Endothelial cell of umbilical vein (primary cell): Measurements from ENCODE around the gene ATP5MC2. TPM values are rescaled to one million over a fixed set of nuclear protein-coding genes. Genes with fewer than 3 reads are reported as not detected.
"Not testable (repeated sequence)": the region's sequence is repeated elsewhere in the genome, so short reads cannot be mapped to it uniquely, and the experiment has no call there.

ENCODE experiments used
- BruUV-seq: library from RNA; stranded (reverse); fragments of 400-500 nt; replicated peaks from 2 replicates; lab custom pipeline; 2021; lab: Mats Ljungman, UMichigan
- CTCF ChIA-PET: fragments of 300-600, 350-600 bp; sonication (Branson Sonifier 250); formaldehyde crosslinking; loops from one replicate; lab custom pipeline; 2021; ENCODE audit warnings: antibody characterized with exemption, inconsistent platforms; lab: Charles Lee
- POLR2A ChIA-PET: fragments of 300-600, 350-600 bp; sonication (Branson Sonifier 250); formaldehyde crosslinking; loops from one replicate; lab custom pipeline; 2021; ENCODE audit warnings: antibody characterized with exemption, inconsistent platforms; lab: Charles Lee
- DNase-seq: peaks from one replicate; pipeline ENCODE4 v3.0.0-alpha.2; 2011; ENCODE audit warnings: low read depth, low spot score
- FAIRE-seq: peaks from 2 replicates; lab custom pipeline; 2011; peaks lifted over from hg19 to GRCh38; lab: Jason Lieb, UNC
- H2AFZ ChIP-seq: 2 replicates; pipeline ENCODE4 v1.6.0; 2012; ENCODE audit warnings: low read depth, low read length, control low read depth, inconsistent platforms
- H3K27ac ChIP-seq: 2 replicates; pipeline ENCODE4 v1.5.1; 2011; ENCODE audit warnings: low read depth, mild to moderate bottlenecking, control low read depth, low read length, moderate library complexity; ENCODE audit not compliant: insufficient read depth
- H3K27me3 ChIP-seq, 2 experiments: 2 replicates each; pipeline versions ENCODE4 v1.6.0 to v1.6.1; 2011; ENCODE audit warnings: low read length in 2 of 2, mixed read lengths in 1 of 2; ENCODE audit not compliant: control insufficient read depth in 2 of 2, insufficient read depth in 2 of 2
- H3K36me3 ChIP-seq, 2 experiments: 2 replicates in 1 of 2; 3 replicates in 1 of 2; pipeline ENCODE4 v1.5.1; 2011; ENCODE audit warnings: low read length in 2 of 2, mild to moderate bottlenecking in 1 of 2, moderate library complexity in 1 of 2; ENCODE audit not compliant: control insufficient read depth in 2 of 2, insufficient read depth in 2 of 2; ENCODE audit errors: extremely low read depth in 1 of 2
- H3K4me1 ChIP-seq: 3 replicates; pipeline ENCODE4 v1.5.1; 2011; ENCODE audit warnings: mild to moderate bottlenecking, low read length; ENCODE audit not compliant: control insufficient read depth, insufficient read depth; ENCODE audit errors: extremely low read depth
- H3K4me2 ChIP-seq: 2 replicates; pipeline ENCODE4 v1.6.1; 2011; ENCODE audit warnings: low read length, control low read depth, mixed read lengths; ENCODE audit not compliant: insufficient read depth
- H3K4me3 ChIP-seq, 3 experiments: fragments of 200-600 bp in 1 of 3; sonication (generic), shearing (Covaris generic) in 1 of 3; replicated peaks in 1 of 3; 2 replicates each; pipeline ENCODE4 v1.5.1; 2011 to 2016; ENCODE audit warnings: control low read depth in 3 of 3, low read length in 3 of 3, mild to moderate bottlenecking in 2 of 3, inconsistent platforms in 1 of 3, low read depth in 1 of 3, moderate library complexity in 1 of 3; ENCODE audit not compliant: insufficient read depth in 1 of 3
- H3K79me2 ChIP-seq: 2 replicates; pipeline ENCODE4 v1.6.0; 2012; ENCODE audit warnings: low read length, inconsistent platforms; ENCODE audit not compliant: control insufficient read depth, insufficient read depth
- H3K9ac ChIP-seq: replicated peaks from 2 replicates; pipeline ENCODE3; 2011; ENCODE audit warnings: low read length, control low read depth; ENCODE audit not compliant: insufficient read depth; ENCODE audit errors: extremely low read depth
- H3K9me1 ChIP-seq: replicated peaks from 3 replicates; pipeline ENCODE4 v1.6.0; 2011; ENCODE audit warnings: mild to moderate bottlenecking, low read length; ENCODE audit not compliant: control insufficient read depth, insufficient read depth; ENCODE audit errors: extremely low read depth
- H3K9me3 ChIP-seq: replicated peaks from 2 replicates; pipeline ENCODE4 v1.5.1; 2012; ENCODE audit warnings: low read length, inconsistent platforms; ENCODE audit not compliant: control insufficient read depth, insufficient read depth
- H4K20me1 ChIP-seq: replicated peaks from 2 replicates; pipeline ENCODE3; 2011; ENCODE audit warnings: mild to moderate bottlenecking, low read length; ENCODE audit not compliant: control insufficient read depth, insufficient read depth; ENCODE audit errors: extremely low read depth
- EZH2 ChIP-seq: IDR thresholded peaks from 2 replicates; pipeline ENCODE4 v1.6.1; 2012; ENCODE audit warnings: borderline replicate concordance, low read depth, mild to moderate bottlenecking, moderate library complexity, low read length, inconsistent platforms; ENCODE audit not compliant: severe bottlenecking
- JUN ChIP-seq: IDR thresholded peaks from 2 replicates; pipeline ENCODE4 v1.6.1; 2011; ENCODE audit warnings: borderline replicate concordance, low read depth; ENCODE audit not compliant: insufficient read length, insufficient read depth
- MYC ChIP-seq: IDR thresholded peaks from one replicate; pipeline ENCODE4 v1.6.1; 2011; ENCODE audit warnings: mild to moderate bottlenecking, low read depth, low read length
- POLR2A ChIP-seq: IDR thresholded peaks from 2 replicates; pipeline ENCODE4 v1.6.1; 2012; ENCODE audit warnings: low read depth, mild to moderate bottlenecking, control low read depth, low read length
- POLR2AphosphoS5 ChIP-seq: IDR thresholded peaks from 2 replicates; pipeline ENCODE4 v1.6.1; 2012; ENCODE audit warnings: low read depth, mild to moderate bottlenecking, control low read depth, low read length, moderate library complexity; ENCODE audit not compliant: insufficient read depth
- dilution Hi-C: fragments of 300-500 bp; cut with MboI; formaldehyde crosslinking; loops from one replicate; pipeline ENCODE4 v1.15.0; 2019; ENCODE audit warnings: low sequenced_read_pairs; ENCODE audit not compliant: extremely low pct_ligation_motif_present
- intact Hi-C: fragments of 100-400 bp; cut with micrococcal nuclease; formaldehyde crosslinking; loops from one replicate; pipeline ENCODE4 v1.10.0; 2022
- polyA plus RNA-seq, 4 experiments: library from polyadenylated mRNA; depleted of rRNA in 3 of 4; stranded (reverse) in 3 of 4; unstranded in 1 of 4; fragments of >200 nt; gene quantifications; 2 replicates each; pipeline versions ENCODE4 v1.2.1 to v1.2.3, GENCODE V29; 2011 to 2012; ENCODE audit warnings: missing spikeins in 1 of 4
- total RNA-seq: library from RNA; stranded (reverse); gene quantifications from 2 replicates; pipeline ENCODE4 v1.2.3, GENCODE V29; 2021
- TF ChIP-seq, protein P1 (sequence below), 2 donors: IDR thresholded peaks; 1 replicate in 1 of 2; 2 replicates in 1 of 2; pipeline ENCODE4 v1.5.1; 2011; ENCODE audit warnings: low read length in 2 of 2, mild to moderate bottlenecking in 2 of 2, moderate library complexity in 2 of 2, control low read depth in 1 of 2, inconsistent platforms in 1 of 2, low read depth in 1 of 2; ENCODE audit not compliant: insufficient read depth in 1 of 2; ENCODE audit errors: extremely low read depth in 1 of 2

ATP5MC2 gene
- total and polyA plus RNA-seq, 2 donors (not counting 3 experiments of a cell fraction or from before 2014, with no cell fraction given): 402 to 820 TPM

DNA sequence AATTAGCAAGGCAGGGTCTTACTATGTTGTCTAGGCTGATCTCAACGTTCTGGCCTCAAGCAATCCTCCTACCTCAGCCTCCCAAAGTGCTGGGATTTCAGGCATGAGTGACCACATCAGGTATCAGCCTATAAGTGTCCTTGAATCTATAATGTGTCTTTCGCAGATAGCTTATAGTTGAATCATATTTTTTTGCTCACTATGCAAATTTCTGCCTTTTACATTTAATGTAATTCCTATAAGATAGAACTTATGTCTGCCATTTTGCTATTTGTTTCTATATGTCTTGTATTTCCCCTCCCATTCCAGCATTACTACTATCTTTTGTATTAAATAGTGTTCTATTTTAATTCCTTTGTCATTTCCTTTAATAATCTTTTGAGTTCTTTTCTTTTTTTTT is 39.2 kb downstream of the ATP5MC2 start:
- Histone ChIP-seq H3K9ac (no peak overlapping the region), H3K4me3 (no peak overlapping the region), H3K4me2 (no peak overlapping the region), H3K27ac (no peak overlapping the region), H3K4me1 (no peaks in the 10 kb centered on the region), H3K79me2 (no peaks in the 10 kb centered on the region), H4K20me1 (no peaks in the 10 kb centered on the region), H3K36me3 (no peaks in the 10 kb centered on the region), H3K9me1 (no peaks in the 10 kb centered on the region), H2AFZ (no peak overlapping the region), H3K27me3 (peaks cover 0 to 2% of the 10 kb centered on the region in 2 experiments), H3K9me3 (no peaks in the 10 kb centered on the region)
- intact Hi-C loops: no loop called here
- DNase-seq: no peak
- TF ChIP-seq POLR2AphosphoS5 (no peak), MYC (no peak), JUN (no peak), EZH2 (no peak), POLR2A (no peak)
- TF ChIP-seq, protein P1, sequence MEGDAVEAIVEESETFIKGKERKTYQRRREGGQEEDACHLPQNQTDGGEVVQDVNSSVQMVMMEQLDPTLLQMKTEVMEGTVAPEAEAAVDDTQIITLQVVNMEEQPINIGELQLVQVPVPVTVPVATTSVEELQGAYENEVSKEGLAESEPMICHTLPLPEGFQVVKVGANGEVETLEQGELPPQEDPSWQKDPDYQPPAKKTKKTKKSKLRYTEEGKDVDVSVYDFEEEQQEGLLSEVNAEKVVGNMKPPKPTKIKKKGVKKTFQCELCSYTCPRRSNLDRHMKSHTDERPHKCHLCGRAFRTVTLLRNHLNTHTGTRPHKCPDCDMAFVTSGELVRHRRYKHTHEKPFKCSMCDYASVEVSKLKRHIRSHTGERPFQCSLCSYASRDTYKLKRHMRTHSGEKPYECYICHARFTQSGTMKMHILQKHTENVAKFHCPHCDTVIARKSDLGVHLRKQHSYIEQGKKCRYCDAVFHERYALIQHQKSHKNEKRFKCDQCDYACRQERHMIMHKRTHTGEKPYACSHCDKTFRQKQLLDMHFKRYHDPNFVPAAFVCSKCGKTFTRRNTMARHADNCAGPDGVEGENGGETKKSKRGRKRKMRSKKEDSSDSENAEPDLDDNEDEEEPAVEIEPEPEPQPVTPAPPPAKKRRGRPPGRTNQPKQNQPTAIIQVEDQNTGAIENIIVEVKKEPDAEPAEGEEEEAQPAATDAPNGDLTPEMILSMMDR (IDR thresholded peaks at IDR 0.05; ENCODE audit: extremely low read depth in 1 of 2, insufficient read depth in 1 of 2, low read depth in 1 of 2, low read length in 2 of 2): no peak
- CTCF ChIA-PET: interaction anchor here (1.3 to 2.2 kb wide), 3 partner anchors 22 to 93 kb away, joined by 3 to 8 read pairs (median 4); no protein-coding TSS in a partner anchor
- POLR2A ChIA-PET: no interaction called here
- BruUV-seq: no TSS peak
- no peak for FAIRE-seq
- dilution Hi-C loops: no loop called here

DNA sequence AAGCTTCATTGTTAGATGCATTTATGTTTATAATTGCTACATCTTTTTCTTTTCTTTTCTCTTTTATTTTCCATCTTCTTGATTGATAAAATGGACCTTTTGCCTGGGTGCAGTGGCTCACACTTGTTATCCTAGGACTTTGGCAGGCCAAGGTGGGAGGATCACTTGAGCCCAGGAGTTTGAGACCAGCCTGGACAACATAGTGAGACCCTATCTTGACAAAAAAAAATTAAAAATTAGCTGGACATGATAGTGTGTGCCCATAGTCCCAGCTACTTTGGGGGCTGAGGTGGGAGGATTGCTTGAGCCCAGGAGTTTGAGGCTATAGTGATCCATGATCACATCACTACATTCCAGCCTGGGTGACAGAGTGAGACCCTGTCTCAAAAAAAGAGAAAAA is 40.2 kb downstream of the ATP5MC2 start:
- H3K27me3 ChIP-seq, DNase-seq, H3K36me3 ChIP-seq, H3K4me1 ChIP-seq, BruUV-seq, H2AFZ ChIP-seq, H3K9ac ChIP-seq, H3K27ac ChIP-seq, intact Hi-C loops, dilution Hi-C loops, H3K4me3 ChIP-seq, H4K20me1 ChIP-seq, H3K9me1 ChIP-seq, H3K79me2 ChIP-seq, H3K9me3 ChIP-seq, POLR2A ChIA-PET, FAIRE-seq, H3K4me2 ChIP-seq: not testable (repeated sequence)
- CTCF ChIA-PET: interaction anchor here (0.6 to 1.6 kb wide), 2 partner anchors 23 to 412 kb away, joined by 3 to 4 read pairs; no protein-coding TSS in a partner anchor
